CD14-positive monocyte (primary cell): ENCODE measurements around the gene SOAT1. TPM values are rescaled to one million over a fixed set of nuclear protein-coding genes. Genes with fewer than 3 reads are reported as not detected.
"Not testable (repeated sequence)": the region's sequence is repeated elsewhere in the genome, so short reads cannot be mapped to it uniquely, and the experiment has no call there.

Source experiments
- DNase-seq, 3 donors: peaks; one replicate each; pipeline ENCODE4 v3.0.0-alpha.2; 2011 to 2022
- H2AFZ ChIP-seq: 2 replicates; pipeline ENCODE4 v1.6.0; 2012; ENCODE audit warnings: mild to moderate bottlenecking, low read depth, low read length, inconsistent platforms; ENCODE audit not compliant: insufficient read depth, poor library complexity, severe bottlenecking
- H3K27ac ChIP-seq, 2 donors: 1 replicate in 1 of 2; 2 replicates in 1 of 2; pipeline ENCODE4 v1.5.1; 2012 to 2013; ENCODE audit warnings: low read length in 2 of 2, control low read depth in 1 of 2, inconsistent platforms in 1 of 2, low read depth in 1 of 2, mild to moderate bottlenecking in 1 of 2
- H3K27me3 ChIP-seq, 2 donors: one replicate each; pipeline versions ENCODE4 v1.6.0 to v1.6.1; 2011 to 2013; ENCODE audit warnings: low read length in 2 of 2; ENCODE audit not compliant: control insufficient read depth in 2 of 2, insufficient read depth in 2 of 2
- H3K36me3 ChIP-seq, 2 donors: replicated peaks in 1 of 2; 1 replicate in 1 of 2; 2 replicates in 1 of 2; pipeline versions ENCODE4 v1.5.1 to v1.6.1; 2012 to 2013; ENCODE audit warnings: low read length in 2 of 2, control low read depth in 1 of 2, inconsistent platforms in 1 of 2, mild to moderate bottlenecking in 1 of 2; ENCODE audit not compliant: insufficient read depth in 2 of 2, control insufficient read depth in 1 of 2
- H3K4me1 ChIP-seq, 2 donors: 1 replicate in 1 of 2; 2 replicates in 1 of 2; pipeline versions ENCODE4 v1.5.1 to v1.6.1; 2012 to 2013; ENCODE audit warnings: low read length in 2 of 2, control low read depth in 1 of 2, inconsistent platforms in 1 of 2, mild to moderate bottlenecking in 1 of 2, moderate library complexity in 1 of 2; ENCODE audit not compliant: insufficient read depth in 2 of 2, control insufficient read depth in 1 of 2
- H3K4me2 ChIP-seq: replicated peaks from 2 replicates; pipeline ENCODE3; 2012; ENCODE audit warnings: low read length, moderate library complexity, mild to moderate bottlenecking; ENCODE audit not compliant: poor library complexity, severe bottlenecking; ENCODE audit errors: extremely low read depth
- H3K4me3 ChIP-seq, 3 experiments: fragments of 200-600 bp in 1 of 3; sonication (generic) in 1 of 3; replicated peaks in 1 of 3; 1 replicate in 2 of 3; 2 replicates in 1 of 3; pipeline ENCODE4 v1.5.1; 2011 to 2013; ENCODE audit warnings: low read length in 3 of 3, mild to moderate bottlenecking in 3 of 3, control low read depth in 2 of 3, low read depth in 2 of 3, inconsistent platforms in 1 of 3, moderate library complexity in 1 of 3
- H3K79me2 ChIP-seq: 2 replicates; pipeline ENCODE4 v1.6.0; 2012; ENCODE audit warnings: mild to moderate bottlenecking, control low read depth, inconsistent platforms, low read length, moderate library complexity; ENCODE audit not compliant: insufficient read depth
- H3K9ac ChIP-seq: 2 replicates; pipeline ENCODE4 v1.6.0; 2017; ENCODE audit warnings: low read length, mild to moderate bottlenecking; ENCODE audit not compliant: insufficient read depth, poor library complexity, severe bottlenecking
- H3K9me3 ChIP-seq, 2 donors: replicated peaks in 1 of 2; 1 replicate in 1 of 2; 2 replicates in 1 of 2; pipeline versions ENCODE4 v1.5.1 to v1.6.1; 2012 to 2013; ENCODE audit warnings: low read length in 2 of 2, control low read depth in 1 of 2; ENCODE audit not compliant: control insufficient read depth in 1 of 2, insufficient read depth in 1 of 2
- H4K20me1 ChIP-seq: 2 replicates; pipeline ENCODE4 v1.6.0; 2012; ENCODE audit warnings: mild to moderate bottlenecking, low read length, control low read depth, moderate library complexity; ENCODE audit not compliant: insufficient read depth
- H3K27ac Mint-ChIP-seq, 7 donors: one replicate each; pipeline ENCODE4 v1.8.0; 2020; ENCODE audit warnings: mild to moderate bottlenecking in 7 of 7, mixed read lengths in 7 of 7, moderate library complexity in 6 of 7, inconsistent platforms in 2 of 7
- H3K27me3 Mint-ChIP-seq, 3 donors: one replicate each; pipeline ENCODE4 v1.8.0; 2021 to 2022; ENCODE audit warnings: low read depth in 3 of 3, mild to moderate bottlenecking in 3 of 3, mixed read lengths in 3 of 3, moderate library complexity in 3 of 3, inconsistent platforms in 1 of 3
- H3K36me3 Mint-ChIP-seq, 2 donors: one replicate each; pipeline ENCODE4 v1.8.0; 2020; ENCODE audit warnings: mixed read lengths in 2 of 2, inconsistent platforms in 1 of 2, mild to moderate bottlenecking in 1 of 2
- H3K4me1 Mint-ChIP-seq: one replicate; pipeline ENCODE4 v1.8.0; 2020; ENCODE audit warnings: mild to moderate bottlenecking, mixed read lengths
- H3K4me3 Mint-ChIP-seq, 2 donors: one replicate each; pipeline ENCODE4 v1.8.0; 2020; ENCODE audit warnings: mild to moderate bottlenecking in 2 of 2, mixed read lengths in 2 of 2, moderate library complexity in 1 of 2
- H3K9me3 Mint-ChIP-seq, 7 donors: one replicate each; pipeline ENCODE4 v1.8.0; 2020 to 2022; ENCODE audit warnings: mixed read lengths in 7 of 7, mild to moderate bottlenecking in 6 of 7, moderate library complexity in 6 of 7, inconsistent platforms in 2 of 7
- WGBS: methylation state at CpG from one replicate; pipeline ENCODE4 v1.1.5; 2013; ENCODE audit warnings: missing lambda C conversion rate; ENCODE audit not compliant: insufficient coverage; 5-methylcytosine and 5-hydroxymethylcytosine counted together
- intact Hi-C, 2 donors: fragments of 100-400 bp; cut with micrococcal nuclease; formaldehyde crosslinking; loops; one replicate each; pipeline versions ENCODE4 v1.15.0 to v1.15.1; 2023
- polyA plus RNA-seq, 3 donors: library from polyadenylated mRNA; depleted of rRNA in 1 of 3; unstranded in 2 of 3; stranded (reverse) in 1 of 3; fragments of 300-500 nt in 2 of 3; fragments of >200 nt in 1 of 3; fragmentation: Illumina TruSeq in 2 of 3; gene quantifications; 1 replicate in 2 of 3; 2 replicates in 1 of 3; pipeline ENCODE4 v1.2.3, GENCODE V29; 2012 to 2021
- small RNA-seq: library from RNA; depleted of rRNA; stranded (forward); fragments of <200 nt; gene quantifications from one replicate; pipeline ENCODE3, GENCODE V24; 2012; ENCODE audit warnings: low read depth; ENCODE audit not compliant: insufficient read length
- TF ChIP-seq, protein P1 (sequence below): fragments of 200-600 bp; IDR thresholded peaks from one replicate; pipeline ENCODE4 v1.8.0; 2022; ENCODE audit warnings: antibody characterized with exemption, mild to moderate bottlenecking

SOAT1 gene
- polyA plus RNA-seq, 3 donors: 15.8 to 158 (median 105) TPM

DNA sequence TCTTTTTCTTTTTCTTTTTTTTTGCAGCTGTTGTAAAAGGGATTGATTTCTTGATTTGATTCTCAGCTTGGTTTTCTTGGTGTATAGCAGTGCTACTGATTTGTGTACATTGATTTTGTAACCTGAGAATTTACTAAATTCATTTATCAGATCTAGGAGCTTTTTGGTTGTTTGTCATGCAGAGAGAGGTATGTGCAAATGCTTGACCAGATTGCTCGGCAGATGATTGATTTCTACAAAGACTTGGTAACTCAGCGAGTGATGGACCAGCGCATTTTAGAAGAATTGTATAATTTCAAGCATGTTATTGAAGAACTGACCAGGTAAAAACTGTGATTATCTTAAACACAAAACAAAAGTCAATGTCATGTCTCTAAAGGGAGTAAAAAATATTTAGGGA, 100.1 kb downstream of the SOAT1 start:
- Mint-ChIP-seq H3K27ac (no peak overlapping the region), H3K27me3 (peaks cover 1 to 4% (median 3%) of the 10 kb centered on the region in 3 donors), H3K4me3 (no peak overlapping the region), H3K36me3 (no peaks in the 10 kb centered on the region), H3K9me3 (peaks cover 15 to 27% (median 25%) of the 10 kb centered on the region in 7 donors), H3K4me1 (no peaks in the 10 kb centered on the region)
- Histone ChIP-seq H3K4me1 (no peaks in the 10 kb centered on the region), H3K9ac (no peak overlapping the region), H3K9me3 (peaks cover 11 to 13% of the 10 kb centered on the region in 2 donors), H4K20me1 (no peaks in the 10 kb centered on the region), H3K27me3 (no peaks in the 10 kb centered on the region), H3K4me3 (no peak overlapping the region), H3K79me2 (no peaks in the 10 kb centered on the region), H3K4me2 (no peak overlapping the region), H3K36me3 (no peaks in the 10 kb centered on the region), H3K27ac (no peak overlapping the region), H2AFZ (no peak overlapping the region)
- intact Hi-C loops: no loop called here
- WGBS: no CpG with 5 or more reads among the region's 3 CpGs
- TF ChIP-seq, protein P1, sequence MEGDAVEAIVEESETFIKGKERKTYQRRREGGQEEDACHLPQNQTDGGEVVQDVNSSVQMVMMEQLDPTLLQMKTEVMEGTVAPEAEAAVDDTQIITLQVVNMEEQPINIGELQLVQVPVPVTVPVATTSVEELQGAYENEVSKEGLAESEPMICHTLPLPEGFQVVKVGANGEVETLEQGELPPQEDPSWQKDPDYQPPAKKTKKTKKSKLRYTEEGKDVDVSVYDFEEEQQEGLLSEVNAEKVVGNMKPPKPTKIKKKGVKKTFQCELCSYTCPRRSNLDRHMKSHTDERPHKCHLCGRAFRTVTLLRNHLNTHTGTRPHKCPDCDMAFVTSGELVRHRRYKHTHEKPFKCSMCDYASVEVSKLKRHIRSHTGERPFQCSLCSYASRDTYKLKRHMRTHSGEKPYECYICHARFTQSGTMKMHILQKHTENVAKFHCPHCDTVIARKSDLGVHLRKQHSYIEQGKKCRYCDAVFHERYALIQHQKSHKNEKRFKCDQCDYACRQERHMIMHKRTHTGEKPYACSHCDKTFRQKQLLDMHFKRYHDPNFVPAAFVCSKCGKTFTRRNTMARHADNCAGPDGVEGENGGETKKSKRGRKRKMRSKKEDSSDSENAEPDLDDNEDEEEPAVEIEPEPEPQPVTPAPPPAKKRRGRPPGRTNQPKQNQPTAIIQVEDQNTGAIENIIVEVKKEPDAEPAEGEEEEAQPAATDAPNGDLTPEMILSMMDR: no peak
- DNase-seq: no peak

DNA sequence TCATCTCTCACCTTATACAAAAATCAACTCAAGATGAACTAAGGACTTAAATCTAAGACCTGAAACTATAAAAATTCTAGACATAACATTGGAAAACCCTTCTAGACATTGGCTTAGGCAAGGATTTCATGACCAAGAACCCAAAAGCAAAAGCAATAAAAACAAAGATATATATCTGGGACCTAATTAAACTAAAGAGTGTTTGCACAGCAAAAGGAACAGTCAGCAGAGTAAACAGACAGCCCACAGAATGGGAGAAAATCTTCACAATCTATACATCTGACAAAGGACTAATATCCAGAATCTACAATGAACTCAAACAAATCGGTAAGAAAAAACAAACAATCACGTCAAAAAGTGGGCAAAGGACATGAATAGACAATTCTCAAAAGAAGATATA, 105.8 kb downstream of the SOAT1 start:
- not testable (repeated sequence) for H3K4me3 ChIP-seq, H3K79me2 ChIP-seq
- WGBS: no CpG with 5 or more reads among the region's 2 CpGs

More for the DNA sequence above, 105.8 kb downstream of the SOAT1 start:
- H3K36me3 ChIP-seq, H3K27ac ChIP-seq, H3K27me3 Mint-ChIP-seq, H4K20me1 ChIP-seq, H3K27ac Mint-ChIP-seq, H3K4me2 ChIP-seq, H3K9ac ChIP-seq, H3K4me3 Mint-ChIP-seq, H3K4me1 ChIP-seq, H3K27me3 ChIP-seq, DNase-seq, H2AFZ ChIP-seq, intact Hi-C loops, H3K36me3 Mint-ChIP-seq, H3K4me1 Mint-ChIP-seq, H3K9me3 ChIP-seq: not testable (repeated sequence)
- peaks cover 0 to 15% (median 5%) of the 10 kb centered on the region in 7 donors for H3K9me3 Mint-ChIP-seq

Small RNAs within 50 kb of the gene (small RNA-seq; reads per million reads assigned to genes)
- not detected for gene AL512326.2

Other genes starting within 250 kb of the SOAT1 start
- 10 to 100 TPM; 50.0 to 67.8 (median 60.9) TPM for gene TOR3A, start 211.7 kb upstream of the SOAT1 start, polyA plus RNA-seq
- gene ABL2, start 64.1 kb upstream of the SOAT1 start, polyA plus RNA-seq: 1 to 10 TPM in 2 of 3 donors, under 1 TPM in 1; 0.20 to 2.1 (median 1.4) TPM
- under 1 TPM in 1 of 3 donors, not detected in 2; 0.09 TPM for gene AXDND1, start 72.2 kb downstream of the SOAT1 start, polyA plus RNA-seq